ENCODE results near the gene KLHDC10. TPM values are rescaled to one million over a fixed set of nuclear protein-coding genes. Genes with fewer than 3 reads are reported as not detected.

The KLHDC10 gene
- polyA plus RNA-seq, 2 of the 4 experiments (the other 2 are of a cell fraction), result 25.7 to 35.0 TPM

GRCh38 chr7:130151591-130152492 is 81.5 kb downstream of the KLHDC10 start:
- 95% methylated on average over 5 of the region's 5 CpGs for WGBS (ENCODE audit: missing lambda C conversion rate)
- FAIRE-seq, result no peak
- ATAC-seq, result no peak
- Histone ChIP-seq H3K9me3 (peaks cover 9% of the 10 kb centered on the region), H3K4me3 (no peak overlapping the region), H3K27ac (no peak overlapping the region), H3K4me1 (no peaks in the 10 kb centered on the region), H3K4me2 (no peak overlapping the region)
- POLR2A ChIA-PET, result interaction anchor here (0.7 kb wide), 1 partner anchor 853 kb away, joined by 6 read pairs; no protein-coding TSS in a partner anchor
- CTCF ChIA-PET, result no interaction called here
- peak in 1 of 2 experiments; percentile 29 for DNase-seq (ENCODE audit: low read depth in 1 of 2, low spot score in 1 of 2)
- peak; percentile 14 to 52; a peak in 1 of 4 replicates for TF ChIP-seq CEBPB (IDR thresholded peaks at IDR 0.05)
- TF ChIP-seq PHF8 (IDR thresholded peaks at IDR 0.05; ENCODE audit: borderline replicate concordance, low read depth), result no peak

- FAIRE-seq, result no peak
- no peak overlapping the region for H3K4me2 ChIP-seq
- H3K9me3 ChIP-seq, result peaks cover 10% of the 10 kb centered on the region
- ChIA-PET POLR2A (no interaction called here), CTCF (no interaction called here)
- no peaks in the 10 kb centered on the region for H3K4me1 ChIP-seq
- DNase-seq (ENCODE audit: low read depth in 1 of 2, low spot score in 1 of 2), result no peak
- 96% methylated on average over 15 of the region's 17 CpGs for WGBS (ENCODE audit: missing lambda C conversion rate)
- no peak overlapping the region for H3K4me3 ChIP-seq
- TF ChIP-seq CHD4 (IDR thresholded peaks at IDR 0.05; ENCODE audit: borderline replicate concordance), result no peak
- TF ChIP-seq NPAS2 (CRISPR knock-in tag; IDR thresholded peaks at IDR 0.05; ENCODE audit: borderline replicate concordance), result no peak
- TF ChIP-seq ESRRA (IDR thresholded peaks at IDR 0.05; ENCODE audit: borderline replicate concordance, low read length), result no peak
- TF ChIP-seq EHMT2 (IDR thresholded peaks at IDR 0.05; ENCODE audit: low read depth), result no peak
- TF ChIP-seq PHF8 (IDR thresholded peaks at IDR 0.05; ENCODE audit: borderline replicate concordance, low read depth), result no peak
- no peak for TF ChIP-seq MAZ (IDR thresholded peaks at IDR 0.05; ENCODE audit: borderline replicate concordance, low read depth, low read length)
- no peak for TF ChIP-seq POLR2A (IDR thresholded peaks at IDR 0.05; ENCODE audit: low read length)
- no peak for TF ChIP-seq USF2 (IDR thresholded peaks at IDR 0.05)
- no peak for TF ChIP-seq KDM1A (IDR thresholded peaks at IDR 0.05; ENCODE audit: low read depth)
- no peak for TF ChIP-seq MAX (IDR thresholded peaks at IDR 0.05)
- no peak for TF ChIP-seq HOXB5 (CRISPR knock-in tag; IDR thresholded peaks at IDR 0.05)
- no peak for ATAC-seq
- no peak overlapping the region for H3K27ac ChIP-seq
These were observed 82.3 kb downstream of the KLHDC10 start for GRCh38 chr7:130152493-130153210.

GRCh38 chr7:130153211-130153908 is 83.0 kb downstream of the KLHDC10 start:
- POLR2A ChIA-PET, result no interaction called here
- no peak for DNase-seq (ENCODE audit: low read depth in 1 of 2, low spot score in 1 of 2)

More at GRCh38 chr7:130153211-130153908, 83.0 kb downstream of the KLHDC10 start:
- ATAC-seq, result peak; percentile 37 to 40; a peak in 4 of 6 replicates
- peaks cover 10% of the 10 kb centered on the region for H3K9me3 ChIP-seq
- FAIRE-seq, result no peak
- H3K27ac ChIP-seq, result no peak overlapping the region
- H3K4me2 ChIP-seq, result no peak overlapping the region
- TF ChIP-seq ZC3H11A (IDR thresholded peaks at IDR 0.05), result no peak
- TF ChIP-seq USF2 (IDR thresholded peaks at IDR 0.05), result no peak
- TF ChIP-seq RNF2 (IDR thresholded peaks at IDR 0.05; ENCODE audit: borderline replicate concordance, low read depth), result no peak
- TF ChIP-seq PBX3 (IDR thresholded peaks at IDR 0.05), result no peak
- TF ChIP-seq HOXB5 (CRISPR knock-in tag; IDR thresholded peaks at IDR 0.05), result no peak
- TF ChIP-seq ZNF302 (CRISPR knock-in tag; IDR thresholded peaks at IDR 0.05), result no peak
- no peak for TF ChIP-seq JUN (IDR thresholded peaks at IDR 0.05)
- no peak for TF ChIP-seq MAX (IDR thresholded peaks at IDR 0.05)
- TF ChIP-seq BHLHE40 (IDR thresholded peaks at IDR 0.05; ENCODE audit: low read depth, low read length), result no peak
- TF ChIP-seq POLR2A (IDR thresholded peaks at IDR 0.05; ENCODE audit: low read length), result no peak
- no peak for TF ChIP-seq KDM5A (IDR thresholded peaks at IDR 0.05)
- no peak for TF ChIP-seq SMC3 (IDR thresholded peaks at IDR 0.05)
- no peak for TF ChIP-seq GATA3 (IDR thresholded peaks at IDR 0.05; ENCODE audit: borderline replicate concordance)
- TF ChIP-seq MAFK (IDR thresholded peaks at IDR 0.05; ENCODE audit: partially characterized antibody), result no peak
- CTCF ChIA-PET, result no interaction called here
- WGBS (ENCODE audit: missing lambda C conversion rate), result 89% methylated on average over 14 of the region's 29 CpGs
- H3K4me1 ChIP-seq, result no peaks in the 10 kb centered on the region
- no peak overlapping the region for H3K4me3 ChIP-seq

Data from A549 (cell line).